WERI-Rb-1 (cell line): ENCODE results near the gene RTF2.

Experiments used
- DNase-seq: peaks from one replicate; pipeline ENCODE4 v3.0.0-alpha.2; 2020
- H3K27ac ChIP-seq: fragments of 250-450 bp; sonication (Bioruptor Pico); 2 replicates; pipeline ENCODE4 v1.5.1; 2020; ENCODE audit warnings: mild to moderate bottlenecking, moderate library complexity
- H3K27me3 ChIP-seq: fragments of 250-450 bp; sonication (Bioruptor Pico); 2 replicates; pipeline ENCODE4 v1.5.1; 2021; ENCODE audit warnings: mild to moderate bottlenecking, low read depth, moderate library complexity; ENCODE audit not compliant: insufficient read depth, severe bottlenecking
- H3K36me3 ChIP-seq: fragments of 250-450 bp; sonication (Bioruptor Pico); 2 replicates; pipeline ENCODE4 v1.5.1; 2020; ENCODE audit warnings: mild to moderate bottlenecking, moderate library complexity
- H3K4me3 ChIP-seq: 2 replicates; pipeline ENCODE4 v1.5.1; 2011; ENCODE audit warnings: low read depth, mild to moderate bottlenecking, control low read depth, low read length
- H3K9me3 ChIP-seq: fragments of 250-450 bp; sonication (Bioruptor Pico); 2 replicates; pipeline ENCODE4 v1.5.1; 2021; ENCODE audit warnings: mild to moderate bottlenecking, moderate library complexity; ENCODE audit not compliant: severe bottlenecking
- TF ChIP-seq, protein P1 (sequence below): IDR thresholded peaks from 2 replicates; pipeline ENCODE4 v1.5.1; 2011; ENCODE audit warnings: low read depth, mild to moderate bottlenecking, control low read depth, inconsistent platforms, low read length

The RTF2 gene

DNA sequence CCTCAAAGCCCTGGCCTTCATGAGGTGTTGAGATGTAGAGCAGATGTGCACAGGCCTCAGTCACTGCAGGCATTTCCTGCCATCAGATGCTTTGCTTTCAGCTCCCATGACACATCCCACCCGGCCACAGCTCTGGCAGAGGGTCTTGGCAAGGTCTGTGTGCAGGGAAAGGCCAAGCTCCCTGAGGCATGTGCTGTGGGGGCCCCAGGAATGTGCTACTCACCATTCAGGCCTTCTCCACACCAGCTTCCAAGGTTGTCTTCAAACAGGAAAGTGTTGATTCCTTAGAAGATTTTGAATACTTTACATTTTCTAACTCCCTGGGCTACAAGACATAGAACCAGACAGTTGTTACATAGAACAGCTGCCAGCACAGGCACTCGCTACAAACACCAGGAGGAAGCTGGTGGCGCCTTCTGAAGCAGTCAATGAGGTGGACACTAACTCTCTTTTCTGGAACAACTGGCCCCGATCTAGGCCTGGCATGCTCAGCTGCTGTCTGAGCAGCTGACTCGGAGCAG is 28.6 kb upstream of the RTF2 start:
- DNase-seq, result no peak

DNA sequence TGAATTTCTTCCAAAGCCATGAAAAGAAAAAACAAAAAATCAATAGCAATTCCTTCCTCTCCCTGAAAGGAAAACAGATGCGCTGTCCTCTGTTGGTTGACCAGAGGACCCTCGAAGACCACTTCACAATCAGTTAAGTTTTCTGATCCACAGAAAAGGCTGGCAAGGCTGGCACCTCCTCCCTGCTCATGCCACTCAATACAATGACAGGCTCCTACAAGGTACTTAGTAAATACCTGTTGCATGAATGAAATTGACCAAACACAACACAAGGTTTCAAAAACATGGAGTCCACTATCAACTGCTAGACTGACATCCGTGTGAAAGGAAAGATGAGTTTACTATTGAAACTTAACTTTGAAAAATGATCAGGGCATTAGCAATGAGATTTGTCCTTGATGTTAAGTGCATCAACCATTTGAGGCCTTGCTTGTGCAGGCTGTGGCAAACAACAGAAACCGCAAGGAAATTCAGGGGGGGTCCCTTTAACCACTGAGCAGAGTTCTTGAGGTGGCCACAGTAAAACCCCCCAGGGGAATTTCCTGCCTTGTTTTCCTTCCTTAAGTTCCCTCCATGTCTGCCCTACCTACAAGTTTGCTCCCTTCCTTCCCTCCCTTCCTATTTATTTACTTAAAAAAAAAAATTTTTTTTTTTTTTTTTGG is 27.9 kb upstream of the RTF2 start:
- no peak for DNase-seq
- Histone ChIP-seq H3K27ac (no peak overlapping the region), H3K4me3 (no peak overlapping the region), H3K27me3 (peaks cover 93% of the 10 kb centered on the region), H3K9me3 (no peaks in the 10 kb centered on the region), H3K36me3 (no peaks in the 10 kb centered on the region)
- TF ChIP-seq, protein P1, sequence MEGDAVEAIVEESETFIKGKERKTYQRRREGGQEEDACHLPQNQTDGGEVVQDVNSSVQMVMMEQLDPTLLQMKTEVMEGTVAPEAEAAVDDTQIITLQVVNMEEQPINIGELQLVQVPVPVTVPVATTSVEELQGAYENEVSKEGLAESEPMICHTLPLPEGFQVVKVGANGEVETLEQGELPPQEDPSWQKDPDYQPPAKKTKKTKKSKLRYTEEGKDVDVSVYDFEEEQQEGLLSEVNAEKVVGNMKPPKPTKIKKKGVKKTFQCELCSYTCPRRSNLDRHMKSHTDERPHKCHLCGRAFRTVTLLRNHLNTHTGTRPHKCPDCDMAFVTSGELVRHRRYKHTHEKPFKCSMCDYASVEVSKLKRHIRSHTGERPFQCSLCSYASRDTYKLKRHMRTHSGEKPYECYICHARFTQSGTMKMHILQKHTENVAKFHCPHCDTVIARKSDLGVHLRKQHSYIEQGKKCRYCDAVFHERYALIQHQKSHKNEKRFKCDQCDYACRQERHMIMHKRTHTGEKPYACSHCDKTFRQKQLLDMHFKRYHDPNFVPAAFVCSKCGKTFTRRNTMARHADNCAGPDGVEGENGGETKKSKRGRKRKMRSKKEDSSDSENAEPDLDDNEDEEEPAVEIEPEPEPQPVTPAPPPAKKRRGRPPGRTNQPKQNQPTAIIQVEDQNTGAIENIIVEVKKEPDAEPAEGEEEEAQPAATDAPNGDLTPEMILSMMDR, result no peak

More for the DNA sequence above, 28.6 kb upstream of the RTF2 start:
- H3K27me3 ChIP-seq, result peaks cover 93% of the 10 kb centered on the region
- no peaks in the 10 kb centered on the region for H3K9me3 ChIP-seq
- no peaks in the 10 kb centered on the region for H3K36me3 ChIP-seq
- TF ChIP-seq, protein P1, result no peak
- no peak overlapping the region for H3K4me3 ChIP-seq
- H3K27ac ChIP-seq, result no peak overlapping the region

DNA sequence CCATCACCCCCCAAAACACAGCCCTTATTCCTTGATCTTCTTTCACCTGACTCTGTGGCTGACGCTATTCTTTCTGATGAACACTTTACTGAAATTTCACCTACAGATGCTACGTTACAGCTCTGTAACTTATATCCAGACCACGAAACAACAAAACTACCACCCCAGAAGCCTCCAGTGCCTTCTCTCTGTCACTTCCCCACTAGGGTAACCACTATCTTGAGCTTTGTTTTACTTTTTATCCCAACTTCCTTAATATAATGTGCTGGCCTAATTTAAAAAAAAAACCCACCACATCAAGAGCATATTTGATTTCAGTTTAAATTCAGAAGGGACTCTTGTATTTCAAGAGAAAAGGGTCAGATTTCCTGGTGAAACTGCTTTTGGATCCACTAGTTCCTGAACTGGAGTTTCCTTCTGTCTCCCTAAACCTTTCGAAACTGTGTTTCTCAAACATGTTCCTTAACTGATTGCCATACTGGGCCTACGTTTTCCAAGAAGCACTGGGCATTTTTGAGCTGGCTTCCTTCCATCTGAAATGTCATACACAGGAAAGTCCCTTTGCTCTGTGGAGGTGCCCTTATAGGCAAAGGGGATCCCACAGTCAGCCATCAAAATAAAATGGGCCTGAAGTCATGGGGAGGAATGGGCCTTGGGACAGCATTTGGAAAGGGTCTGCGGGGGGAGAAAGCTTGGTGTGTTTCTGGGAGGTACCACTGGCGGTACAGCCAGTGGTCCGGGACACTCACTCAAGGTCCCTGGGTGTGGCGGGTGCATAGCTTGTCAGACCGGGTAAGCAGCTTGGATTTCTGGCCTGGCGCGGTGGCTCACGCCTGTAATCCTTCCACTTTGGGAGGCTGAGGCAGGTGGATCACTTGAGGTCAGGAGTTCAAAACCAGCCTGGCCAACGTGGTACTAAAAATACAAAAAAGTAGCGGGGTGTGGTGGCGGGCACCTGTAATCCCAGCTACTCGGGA is 25.8 kb upstream of the RTF2 start:
- H3K27me3 ChIP-seq, result peaks cover 89% of the 10 kb centered on the region
- no peak overlapping the region for H3K4me3 ChIP-seq
- no peaks in the 10 kb centered on the region for H3K9me3 ChIP-seq
- H3K36me3 ChIP-seq, result no peaks in the 10 kb centered on the region
- TF ChIP-seq, protein P1, result no peak
- H3K27ac ChIP-seq, result no peak overlapping the region
- no peak for DNase-seq

DNA sequence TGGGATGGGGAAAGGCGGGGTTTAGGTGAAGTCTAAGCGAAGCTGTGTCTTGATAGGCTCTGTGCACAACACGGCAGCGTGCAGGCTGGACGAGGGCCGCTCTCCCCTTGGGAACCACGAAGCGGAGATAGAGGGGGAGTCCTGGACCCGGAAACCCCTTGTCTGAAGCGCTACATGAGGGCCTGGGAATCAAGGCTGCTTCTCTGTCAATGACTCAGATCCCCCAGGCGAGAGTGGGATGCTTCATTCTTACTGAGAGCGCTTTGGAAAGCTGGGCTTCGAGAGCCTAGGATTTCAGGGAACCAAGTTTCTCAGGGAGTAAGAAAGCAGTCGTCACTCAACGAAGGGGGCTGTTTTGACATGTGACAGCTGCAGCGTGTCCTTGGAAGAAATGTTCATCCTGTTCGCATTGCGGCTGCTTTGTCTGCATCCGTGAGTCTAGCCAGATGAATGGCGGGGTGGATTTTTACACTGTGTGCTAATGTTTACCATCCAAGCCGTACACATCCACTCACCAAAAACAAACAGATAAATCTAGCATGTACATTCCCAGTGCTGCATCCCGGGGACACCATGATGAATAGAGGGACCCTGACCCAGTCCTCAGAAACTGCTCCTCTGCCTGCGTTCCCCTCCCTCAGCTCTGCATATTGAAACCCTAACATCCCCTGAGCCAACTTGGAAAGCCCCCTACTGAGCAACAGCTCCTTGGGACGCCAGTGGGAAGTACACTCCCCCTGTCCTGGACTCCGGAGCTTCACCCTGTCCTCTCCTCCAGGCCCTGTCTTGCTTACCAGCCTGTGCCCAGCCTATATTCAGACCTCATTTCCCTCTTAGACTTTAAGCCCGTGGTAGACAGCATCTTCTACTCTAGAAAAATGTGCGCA is 24.5 kb upstream of the RTF2 start:
- H3K36me3 ChIP-seq, result no peaks in the 10 kb centered on the region
- H3K27me3 ChIP-seq, result peaks cover 87% of the 10 kb centered on the region
- TF ChIP-seq, protein P1, result no peak
- H3K4me3 ChIP-seq, result no peak overlapping the region
- H3K9me3 ChIP-seq, result no peaks in the 10 kb centered on the region
- DNase-seq, result no peak
- no peak overlapping the region for H3K27ac ChIP-seq

DNA sequence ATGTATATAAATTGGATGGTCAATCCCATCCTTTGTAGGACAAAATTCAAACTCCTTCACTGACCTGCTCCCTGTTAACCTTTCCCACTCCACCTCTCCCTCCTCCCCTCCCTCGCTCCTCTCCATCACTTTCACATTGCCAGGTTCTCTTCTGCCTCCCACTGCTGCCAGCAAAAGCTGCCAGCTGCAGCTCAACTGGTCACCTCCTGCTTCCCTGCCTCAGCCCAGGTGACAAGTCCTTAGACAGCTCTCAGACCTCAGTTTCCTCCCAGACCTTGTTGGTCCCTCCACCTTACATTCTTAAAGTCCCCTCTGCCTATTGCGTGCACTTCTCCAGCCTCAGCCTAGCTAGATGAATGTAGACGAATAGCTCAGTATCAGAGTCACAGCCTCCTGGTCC is 23.3 kb upstream of the RTF2 start:
- H3K27me3 ChIP-seq, result peaks cover 79% of the 10 kb centered on the region
- H3K9me3 ChIP-seq, result no peaks in the 10 kb centered on the region
- DNase-seq, result no peak
- no peaks in the 10 kb centered on the region for H3K36me3 ChIP-seq
- H3K4me3 ChIP-seq, result no peak overlapping the region
- no peak overlapping the region for H3K27ac ChIP-seq
- TF ChIP-seq, protein P1, result no peak
